Common myeloid progenitor, CD34-positive (primary cell): ENCODE measurements around the gene FOXA1.

Source experiments
- CTCF ChIA-PET: fragments of 350-600 bp; sonication (Branson Sonifier 250); formaldehyde crosslinking; loops from one replicate; lab custom pipeline; 2021; ENCODE audit warnings: antibody characterized with exemption; lab: Charles Lee
- POLR2A ChIA-PET: fragments of 350-600 bp; sonication (Branson Sonifier 250); formaldehyde crosslinking; loops from one replicate; lab custom pipeline; 2021; ENCODE audit warnings: antibody characterized with exemption; lab: Charles Lee
- DNase-seq, 3 donors: peaks; one replicate each; pipeline versions ENCODE4 v3.0.0 to v3.0.0-alpha.2; 2013
- H3K27ac ChIP-seq, 2 experiments: 1 replicate in 1 of 2; 2 replicates in 1 of 2; pipeline ENCODE4 v1.7.0; 2013; ENCODE audit warnings: inconsistent platforms in 2 of 2, low read length in 2 of 2, mild to moderate bottlenecking in 2 of 2, low read depth in 1 of 2, moderate library complexity in 1 of 2; ENCODE audit not compliant: severe bottlenecking in 2 of 2, insufficient read depth in 1 of 2, poor library complexity in 1 of 2
- H3K27me3 ChIP-seq, 5 experiments: replicated peaks in 2 of 5; 1 replicate in 3 of 5; 2 replicates in 2 of 5; pipeline versions ENCODE4 v1.6.1 to v1.7.0; 2013; ENCODE audit warnings: low read length in 4 of 5, mild to moderate bottlenecking in 2 of 5, moderate library complexity in 2 of 5, inconsistent platforms in 1 of 5; ENCODE audit not compliant: insufficient read depth in 5 of 5, control insufficient read depth in 4 of 5
- H3K36me3 ChIP-seq, 4 experiments: 1 replicate in 2 of 4; 2 replicates in 2 of 4; pipeline versions ENCODE4 v1.6.1 to v1.7.0; 2013; ENCODE audit warnings: low read length in 3 of 4, control low read depth in 1 of 4, mild to moderate bottlenecking in 1 of 4; ENCODE audit not compliant: control insufficient read depth in 4 of 4, insufficient read depth in 4 of 4
- H3K4me1 ChIP-seq, 4 experiments: 1 replicate in 3 of 4; 2 replicates in 1 of 4; pipeline versions ENCODE4 v1.6.1 to v1.7.1; 2013; ENCODE audit warnings: low read length in 3 of 4, mild to moderate bottlenecking in 3 of 4, control low read depth in 1 of 4, inconsistent platforms in 1 of 4, moderate library complexity in 1 of 4; ENCODE audit not compliant: control insufficient read depth in 4 of 4, insufficient read depth in 4 of 4; ENCODE audit errors: control extremely low read depth in 1 of 4
- H3K4me3 ChIP-seq, 7 experiments: 1 replicate in 4 of 7; 2 replicates in 3 of 7; pipeline versions ENCODE4 v1.5.1 to v1.7.0; 2013; ENCODE audit warnings: mild to moderate bottlenecking in 7 of 7, low read length in 6 of 7, moderate library complexity in 6 of 7, inconsistent platforms in 2 of 7, low read depth in 2 of 7, control low read depth in 1 of 7; ENCODE audit not compliant: insufficient read depth in 4 of 7, control insufficient read depth in 1 of 7; ENCODE audit errors: extremely low read depth in 1 of 7
- H3K9me3 ChIP-seq, 5 experiments: 1 replicate in 4 of 5; 2 replicates in 1 of 5; pipeline versions ENCODE4 v1.6.1 to v1.7.1; 2013; ENCODE audit warnings: low read length in 4 of 5, mild to moderate bottlenecking in 2 of 5, inconsistent platforms in 1 of 5, low read depth in 1 of 5, moderate library complexity in 1 of 5; ENCODE audit not compliant: control insufficient read depth in 4 of 5, insufficient read depth in 2 of 5; ENCODE audit errors: control extremely low read depth in 1 of 5
- WGBS: methylation state at CpG from one replicate; pipeline ENCODE4 v1.1.5; 2013; ENCODE audit not compliant: insufficient coverage; 5-methylcytosine and 5-hydroxymethylcytosine counted together

The FOXA1 gene

GRCh38 chr14:37598747-37599506, 3.9 kb upstream of the FOXA1 start:
- Histone ChIP-seq H3K4me3 (peak overlapping the region in 1 of 7 experiments; percentile 40), H3K27me3 (peaks cover 20 to 100% (median 70%) of the 10 kb centered on the region in 5 experiments), H3K36me3 (no peaks in the 10 kb centered on the region), H3K9me3 (peaks cover 0 to 17% (median 6%) of the 10 kb centered on the region in 5 experiments), H3K27ac (no peak overlapping the region), H3K4me1 (peaks cover 0 to 48% (median 34%) of the 10 kb centered on the region in 4 experiments)
- peak in 1 of 3 donors; percentile 36 for DNase-seq
- ChIA-PET CTCF (interaction anchor here (0.9 kb wide), 1 partner anchor 11 kb away, joined by 5 read pairs; no protein-coding TSS in a partner anchor), POLR2A (no interaction called here)
- WGBS = 6% methylated on average over 19 of the region's 36 CpGs

- H3K27ac ChIP-seq = no peak overlapping the region
- no peaks in the 10 kb centered on the region for H3K36me3 ChIP-seq
- peaks cover 26 to 100% (median 64%) of the 10 kb centered on the region in 5 experiments for H3K27me3 ChIP-seq
- POLR2A ChIA-PET = no interaction called here
- CTCF ChIA-PET = interaction anchor here (0.7 to 1.2 kb wide), 3 partner anchors 10 to 351 kb away, joined by 3 to 5 read pairs (median 4); no protein-coding TSS in a partner anchor
- 2% methylated on average over 38 of the region's 50 CpGs for WGBS
- peaks cover 0 to 17% (median 4%) of the 10 kb centered on the region in 5 experiments for H3K9me3 ChIP-seq
- DNase-seq = peak in 1 of 3 donors; percentile 26
- no peak overlapping the region for H3K4me3 ChIP-seq
- H3K4me1 ChIP-seq = peaks cover 0 to 42% (median 32%) of the 10 kb centered on the region in 4 experiments
These were observed 3.1 kb upstream of the FOXA1 start for GRCh38 chr14:37597914-37598746.

- 13% methylated on average over 16 of the region's 20 CpGs for WGBS
- CTCF ChIA-PET = interaction anchor here (0.7 to 1.2 kb wide), 2 partner anchors 38 to 351 kb away, joined by 3 to 4 read pairs; no protein-coding TSS in a partner anchor
These were observed 2.5 kb upstream of the FOXA1 start for GRCh38 chr14:37597538-37597913.

GRCh38 chr14:37596790-37597472, 1.9 kb upstream of the FOXA1 start:
- WGBS = 0% methylated on average over 4 of the region's 7 CpGs
- Histone ChIP-seq H3K27me3 (peaks cover 26 to 100% (median 60%) of the 10 kb centered on the region in 5 experiments), H3K4me3 (no peak overlapping the region), H3K27ac (no peak overlapping the region), H3K9me3 (peaks cover 0 to 13% (median 4%) of the 10 kb centered on the region in 5 experiments), H3K36me3 (no peaks in the 10 kb centered on the region), H3K4me1 (peaks cover 0 to 40% (median 33%) of the 10 kb centered on the region in 4 experiments)
- ChIA-PET POLR2A (no interaction called here), CTCF (interaction anchor here (1.2 kb wide), 1 partner anchor 350 kb away, joined by 3 read pairs; no protein-coding TSS in a partner anchor)
- peak in 1 of 3 donors; percentile 10 for DNase-seq

More at GRCh38 chr14:37597538-37597913, 2.5 kb upstream of the FOXA1 start:
- no peak overlapping the region for H3K4me3 ChIP-seq
- peaks cover 0 to 40% (median 32%) of the 10 kb centered on the region in 4 experiments for H3K4me1 ChIP-seq
- H3K27ac ChIP-seq = no peak overlapping the region
- POLR2A ChIA-PET = no interaction called here
- peaks cover 0 to 13% (median 4%) of the 10 kb centered on the region in 5 experiments for H3K9me3 ChIP-seq
- H3K36me3 ChIP-seq = no peaks in the 10 kb centered on the region
- peak in 1 of 3 donors; percentile 1 for DNase-seq
- H3K27me3 ChIP-seq = peaks cover 26 to 100% (median 61%) of the 10 kb centered on the region in 5 experiments

GRCh38 chr14:37595809-37596621, 966 bp upstream of the FOXA1 start:
- Histone ChIP-seq H3K27ac (no peak overlapping the region), H3K9me3 (peaks cover 0 to 10% (median 2%) of the 10 kb centered on the region in 5 experiments), H3K4me1 (peaks cover 0 to 40% (median 34%) of the 10 kb centered on the region in 4 experiments), H3K4me3 (peak overlapping the region in 5 of 7 experiments; percentile 2 to 69 (median 49)), H3K27me3 (peaks cover 23 to 100% (median 53%) of the 10 kb centered on the region in 5 experiments), H3K36me3 (no peaks in the 10 kb centered on the region)
- CTCF ChIA-PET = no interaction called here
- WGBS = 4% methylated on average over 22 of the region's 46 CpGs
- DNase-seq = peak; percentile 90 to 96 (median 96)
- POLR2A ChIA-PET = no interaction called here
